Measurements from ENCODE around the gene SETD7.
A peak's percentile ranks its signal among the peaks of the same experiment; 100 is the strongest.

The SETD7 gene

DNA sequence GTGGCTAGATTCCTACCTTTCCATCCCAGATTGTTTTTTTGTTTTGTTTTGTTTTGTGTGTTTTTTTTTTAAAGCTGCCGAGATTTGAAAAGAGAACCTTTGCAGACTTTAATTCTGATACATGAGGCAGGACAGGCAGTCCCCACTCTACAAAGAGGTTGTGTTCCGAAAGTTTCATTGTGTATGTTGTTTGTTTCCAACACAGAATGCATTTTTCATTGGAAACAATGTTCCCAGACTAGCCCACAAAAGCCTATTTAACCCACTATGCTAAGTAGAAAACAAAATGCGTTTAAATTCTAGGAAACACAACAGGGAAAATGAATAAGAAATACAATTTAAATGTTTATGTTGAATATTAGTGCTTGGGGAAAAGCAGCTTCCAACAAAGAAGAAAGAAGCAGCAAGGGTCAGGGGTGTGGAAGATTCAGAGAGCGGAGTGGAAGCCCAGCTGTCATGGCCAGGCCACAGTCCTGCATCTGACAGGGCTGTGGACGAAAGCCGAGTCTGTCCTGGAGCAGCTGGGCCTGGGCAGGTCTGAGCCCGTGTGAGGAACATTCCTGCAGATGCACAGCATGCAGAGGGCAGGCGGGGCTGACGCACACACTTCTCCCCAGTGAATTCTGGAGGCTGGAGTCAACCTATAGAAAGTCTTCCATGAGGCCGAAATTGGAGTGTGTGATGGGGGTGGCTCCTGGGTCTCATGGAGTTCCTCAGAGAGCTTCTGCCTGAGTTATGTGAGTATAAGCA is 12.4 kb upstream of the SETD7 start:
- DNase-seq, result no peak

DNA sequence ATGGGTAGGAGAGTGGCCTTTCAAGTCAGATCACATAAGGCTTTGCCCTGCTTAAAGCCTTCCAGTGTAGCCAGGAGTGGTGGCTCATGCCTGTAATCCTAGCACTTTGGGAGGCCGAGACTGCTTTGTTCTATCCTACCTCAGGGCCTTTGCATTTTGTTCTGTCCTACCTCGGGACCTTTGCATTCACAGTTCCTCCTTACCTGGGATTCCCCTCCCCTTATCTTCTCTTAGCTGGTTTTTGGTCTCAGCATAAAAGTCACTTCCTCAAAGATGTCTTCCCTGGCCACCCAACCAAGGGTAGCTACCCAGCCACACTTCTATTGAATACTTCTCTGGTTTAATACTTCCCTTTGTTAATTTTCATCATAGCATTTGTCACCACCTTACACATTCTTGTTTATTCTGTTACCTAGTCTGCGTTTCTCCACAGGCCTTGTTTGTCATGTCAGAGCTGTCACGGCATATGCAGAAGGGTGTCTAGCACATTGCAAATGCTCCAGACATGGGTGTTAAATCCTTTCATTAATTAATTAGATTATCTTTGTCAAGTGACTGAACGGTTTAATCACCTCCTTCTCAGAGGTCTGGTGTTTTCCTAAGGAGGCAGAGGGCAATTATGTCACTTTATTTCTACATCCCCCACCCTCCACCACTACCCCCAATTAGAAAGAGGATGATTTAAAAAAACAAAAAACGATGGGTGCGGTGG is 11.3 kb upstream of the SETD7 start:
- no peak for DNase-seq

DNA sequence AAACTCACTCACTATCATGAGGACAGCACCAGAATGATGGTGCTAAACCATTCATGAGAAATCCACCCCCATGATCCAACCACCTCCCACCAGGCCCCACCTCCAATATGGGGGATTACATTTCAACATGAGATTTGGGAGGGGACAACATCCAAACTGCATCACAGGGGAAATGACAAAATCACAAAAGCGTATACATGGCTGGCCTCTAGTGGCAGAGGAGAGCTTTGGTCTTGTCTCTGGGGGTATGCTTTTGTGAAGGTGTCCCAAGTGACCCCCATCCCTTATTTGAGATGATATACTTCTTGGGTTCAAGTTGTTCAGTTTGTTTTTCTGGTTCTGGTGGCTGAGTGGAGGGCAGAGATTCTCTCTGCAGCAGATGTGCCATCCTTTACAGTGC is 8.5 kb upstream of the SETD7 start:
- no peak for DNase-seq

DNA sequence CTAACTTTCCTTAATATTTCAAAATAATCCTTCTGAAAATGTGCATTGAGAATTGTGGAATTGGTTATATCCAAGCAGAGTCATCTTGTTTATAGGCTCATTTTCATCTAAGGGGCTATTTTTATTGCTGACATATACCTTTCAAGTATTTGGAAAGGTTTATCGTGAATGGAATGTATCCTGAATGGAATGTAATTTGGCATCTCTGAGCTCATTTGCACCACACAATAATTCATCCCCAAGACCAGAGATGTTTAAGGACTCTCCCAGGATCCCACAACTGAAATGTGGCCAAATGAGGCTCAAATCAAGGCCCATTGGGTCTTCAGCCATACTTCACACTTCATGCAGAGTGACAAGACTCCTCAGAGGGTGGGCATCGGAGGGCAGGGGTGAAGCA is 7.5 kb upstream of the SETD7 start:
- no peak for DNase-seq

DNA sequence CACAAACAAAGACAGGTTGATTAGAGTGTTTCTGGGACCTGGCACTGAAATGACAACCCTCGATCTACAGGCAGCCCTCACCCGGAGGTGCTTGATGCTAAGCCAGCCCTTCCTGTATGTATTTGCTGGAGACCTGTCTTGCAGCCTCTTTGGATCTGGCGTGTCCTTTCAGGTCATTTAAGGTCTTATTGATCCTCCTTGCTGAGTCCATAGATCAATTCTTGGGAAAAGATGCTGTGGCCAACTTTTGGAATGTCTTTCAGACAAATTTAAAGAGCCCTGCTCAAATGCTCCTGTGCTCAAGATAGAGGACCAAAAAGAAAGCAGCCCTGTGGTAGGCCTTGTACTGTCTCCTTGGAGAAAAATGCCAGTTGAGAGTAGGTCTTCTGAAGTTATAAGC is 6.8 kb upstream of the SETD7 start:
- DNase-seq, result no peak

DNA sequence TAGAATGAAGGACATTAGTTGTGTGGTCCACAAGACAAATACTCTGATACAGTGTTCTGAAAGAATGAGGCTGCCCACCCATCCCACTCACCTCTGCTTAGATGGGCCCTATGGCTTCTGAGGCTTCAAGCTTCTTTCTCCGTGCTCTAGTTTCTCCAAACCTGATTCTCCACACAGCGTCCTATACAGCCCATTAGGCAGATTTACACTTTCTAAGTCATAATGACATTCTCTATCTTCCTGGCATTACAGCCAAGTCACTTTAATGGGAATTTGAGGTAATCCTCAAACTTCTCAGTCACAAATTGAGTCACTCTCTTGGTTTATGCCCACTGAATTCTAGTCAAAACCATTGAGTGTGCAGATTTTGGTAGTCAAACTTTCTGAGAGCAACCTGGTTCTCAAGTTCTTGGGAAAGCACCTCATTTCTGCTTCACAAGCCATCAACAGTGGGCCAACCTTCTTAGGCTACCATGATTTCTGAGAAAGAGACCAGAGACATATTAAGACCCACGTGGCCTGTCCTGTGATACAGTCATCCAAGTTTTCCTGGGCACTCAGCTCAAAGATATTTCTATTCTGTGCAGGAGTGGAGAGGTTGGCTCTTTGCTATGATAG is 6.2 kb upstream of the SETD7 start:
- DNase-seq, result no peak

DNA sequence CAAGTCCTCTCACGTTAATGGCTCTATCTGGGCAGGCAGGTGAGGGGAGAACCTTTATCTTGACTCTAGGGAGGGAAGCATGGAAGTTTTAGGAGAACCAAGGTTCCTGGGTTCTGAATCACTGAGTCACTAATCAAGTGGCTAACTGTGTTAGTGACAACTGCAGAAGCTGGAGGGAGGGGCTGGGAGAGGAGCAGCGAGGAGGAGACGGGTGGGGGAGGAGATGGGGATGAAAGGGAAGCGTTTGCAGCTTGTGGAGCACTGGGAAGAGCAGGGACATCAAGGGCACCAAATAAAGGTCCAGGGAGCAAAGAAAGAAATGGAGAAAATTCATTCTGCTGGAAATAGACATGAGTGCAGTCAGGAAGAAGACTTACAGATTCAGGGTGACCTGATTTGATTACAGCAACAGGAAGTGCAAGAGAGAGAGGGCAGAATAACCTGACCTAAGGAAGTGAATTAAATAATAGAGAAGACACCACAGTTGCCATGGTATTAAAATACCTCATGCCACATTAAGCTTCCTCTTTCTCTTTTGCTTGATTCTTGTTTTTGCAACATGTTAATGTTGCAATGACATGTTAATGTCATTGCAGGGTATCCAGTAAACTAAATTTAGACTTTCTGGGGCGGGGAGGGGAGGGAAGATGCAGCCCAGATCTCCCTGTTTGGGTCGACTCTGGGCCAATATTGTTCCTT is 4.5 kb upstream of the SETD7 start:
- DNase-seq, result no peak

DNA sequence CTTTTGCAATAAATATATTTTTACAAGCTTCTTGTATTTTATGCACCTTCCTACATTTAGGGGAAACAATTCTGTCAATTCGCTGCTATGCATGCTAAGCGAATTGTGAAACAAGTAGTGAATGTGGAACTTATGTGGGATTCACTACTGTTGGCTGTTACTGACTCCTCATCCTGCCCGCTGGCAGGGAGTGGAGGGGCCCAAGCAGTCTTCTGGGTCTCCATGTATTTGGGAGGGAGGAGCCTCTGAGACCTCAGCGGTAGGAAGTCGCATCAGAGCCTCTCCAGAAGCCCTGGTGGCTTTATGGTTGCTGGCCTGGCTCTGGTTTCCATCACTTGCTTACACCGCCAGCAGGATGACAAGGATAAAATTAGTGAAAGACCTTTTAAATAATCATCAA is 3.7 kb upstream of the SETD7 start:
- no peak for DNase-seq

DNA sequence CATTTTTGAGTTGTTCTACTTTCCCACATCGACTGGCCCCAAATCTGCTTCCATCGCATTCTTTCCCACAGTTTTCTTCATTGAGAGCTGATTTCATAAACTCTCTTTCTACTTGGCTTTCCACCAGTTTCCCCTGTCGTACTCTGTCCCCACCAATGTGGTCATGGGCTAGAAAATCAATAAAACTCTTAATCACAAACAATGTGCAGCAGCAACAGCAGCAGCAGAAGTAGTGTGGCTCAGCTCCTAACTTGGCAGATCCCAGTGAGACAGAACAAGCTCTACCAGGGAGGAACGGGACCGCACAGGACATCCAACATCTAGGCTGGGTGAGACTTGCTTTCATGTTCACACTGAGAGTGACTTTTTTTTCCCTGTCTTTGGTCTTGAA is 3.1 kb upstream of the SETD7 start:
- no peak for DNase-seq

DNA sequence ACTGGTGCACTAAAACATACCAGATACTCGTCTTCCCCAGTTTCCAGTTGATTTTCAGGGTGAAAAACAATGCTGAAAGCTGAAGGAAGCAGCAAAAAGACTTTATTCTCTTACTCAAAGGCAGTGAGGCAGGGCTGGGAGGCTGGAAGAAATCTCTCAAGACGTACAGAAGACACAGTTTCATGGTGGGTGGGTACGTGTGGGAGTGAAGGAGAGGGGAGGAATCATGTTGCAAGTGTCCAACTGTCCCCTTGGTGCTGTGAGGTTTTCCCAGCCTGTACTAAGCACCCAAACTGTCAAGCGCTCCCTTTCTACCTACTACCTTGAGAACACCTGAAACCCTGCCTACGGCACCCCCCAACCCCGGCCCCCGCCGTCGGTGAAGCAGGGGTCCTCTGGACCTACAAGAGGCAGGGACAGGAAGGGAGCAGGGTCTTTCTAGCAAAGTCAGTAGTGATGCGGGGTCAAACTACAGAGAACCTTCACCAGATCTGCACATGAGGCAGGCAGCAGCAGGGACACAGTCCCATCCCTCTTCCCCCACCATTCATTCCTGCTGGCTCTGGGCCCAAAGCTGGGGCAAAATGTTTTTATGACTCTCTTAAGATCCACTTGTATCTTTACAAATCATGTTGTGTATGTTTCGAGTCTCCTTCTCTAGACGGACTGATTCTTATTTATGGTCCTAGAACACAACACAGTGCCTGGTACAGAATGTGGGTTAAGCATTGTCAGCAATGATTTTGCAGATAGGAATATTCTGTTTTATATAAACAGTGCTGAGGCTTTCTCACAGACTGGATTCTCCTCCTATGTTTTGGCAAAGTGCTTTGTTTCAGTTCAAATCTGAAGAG is 2.4 kb upstream of the SETD7 start:
- DNase-seq, result no peak

DNA sequence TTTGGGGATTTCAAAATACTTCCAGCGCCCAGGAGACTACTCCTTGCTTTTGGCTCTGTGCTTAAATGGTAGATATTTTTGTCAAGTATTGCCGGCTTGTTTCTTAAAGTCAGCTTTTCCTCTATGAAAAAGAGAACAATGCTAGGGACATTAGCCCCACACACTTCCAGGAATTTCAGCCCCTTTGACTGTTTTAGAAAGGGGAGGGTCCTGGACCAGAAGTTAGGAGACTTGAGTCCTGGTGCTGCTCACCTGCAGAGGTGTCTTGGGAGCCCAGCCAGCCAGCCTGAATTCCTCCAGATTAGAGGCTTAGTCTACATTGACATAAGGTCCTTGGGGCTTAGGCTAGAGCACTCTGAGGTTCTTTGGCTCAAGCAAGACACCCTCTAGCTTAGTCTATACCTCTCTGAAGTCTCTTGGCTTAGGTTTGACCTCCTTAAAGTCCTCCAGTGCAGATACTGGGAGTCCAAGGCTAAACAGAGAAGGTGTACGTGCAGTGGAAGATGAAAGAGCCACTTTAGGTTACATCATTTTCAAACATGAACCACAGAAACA is 1.6 kb upstream of the SETD7 start:
- DNase-seq, result no peak

DNA sequence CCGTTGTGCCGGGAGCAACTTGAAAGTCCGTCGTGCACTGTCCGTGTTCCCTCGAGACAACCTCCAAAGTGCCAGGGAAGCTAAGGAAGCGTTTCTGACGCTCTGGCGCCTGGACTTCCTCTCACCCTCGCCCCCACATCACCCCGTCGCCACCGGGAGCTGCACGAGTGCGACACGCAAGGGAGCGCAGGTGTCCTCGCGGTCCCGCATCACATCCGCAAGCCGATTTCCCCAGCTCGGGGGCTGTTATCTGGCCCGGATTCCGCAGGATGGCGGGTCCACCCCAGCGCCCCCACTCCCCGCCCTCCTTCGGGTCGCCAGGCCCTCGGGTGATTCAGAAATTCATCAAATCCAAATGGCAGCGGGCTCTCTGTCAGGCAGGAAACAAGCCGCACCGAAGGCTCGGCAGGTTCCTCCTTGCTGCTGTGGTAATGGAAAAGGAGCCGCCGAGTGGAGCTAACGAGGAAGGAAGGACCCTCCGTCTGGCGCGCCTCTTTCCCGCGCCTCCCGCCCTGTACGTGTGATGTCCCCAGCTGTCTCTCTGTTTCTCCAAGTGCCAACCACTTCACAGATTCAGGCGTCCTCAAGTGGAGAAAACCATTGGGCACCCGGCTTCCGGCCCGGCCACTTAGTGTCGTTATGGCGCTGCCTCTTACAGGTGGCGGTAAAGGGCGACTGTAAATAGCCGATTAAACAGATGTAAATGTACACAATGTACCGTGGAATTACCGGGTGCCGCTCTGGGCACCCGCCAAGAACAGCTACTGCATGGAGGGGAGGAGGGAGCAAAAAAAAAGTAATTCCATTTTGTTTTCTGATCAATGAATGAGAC is 921 bp upstream of the SETD7 start:
- peak; percentile 50 for DNase-seq

DNA sequence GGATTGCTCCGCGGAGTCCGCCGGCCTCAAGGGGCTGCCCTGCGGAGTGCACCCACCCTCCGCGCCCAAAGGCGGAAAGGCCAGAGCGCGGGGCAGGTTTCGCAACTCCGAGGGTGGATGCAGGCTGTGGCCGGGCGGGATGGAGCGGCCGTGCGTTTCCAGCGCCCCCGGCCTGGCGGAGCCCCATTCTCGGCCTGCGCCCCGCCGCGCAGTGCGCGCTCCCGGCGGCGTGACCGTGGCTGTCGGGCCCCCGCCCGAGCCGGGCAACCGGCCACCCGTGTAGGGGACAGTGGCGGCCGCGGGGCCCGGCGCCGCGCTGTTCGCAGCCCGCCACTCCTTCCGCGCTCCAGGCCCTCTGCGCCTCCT is 331 bp downstream of the SETD7 start:
- DNase-seq, result no peak

DNA sequence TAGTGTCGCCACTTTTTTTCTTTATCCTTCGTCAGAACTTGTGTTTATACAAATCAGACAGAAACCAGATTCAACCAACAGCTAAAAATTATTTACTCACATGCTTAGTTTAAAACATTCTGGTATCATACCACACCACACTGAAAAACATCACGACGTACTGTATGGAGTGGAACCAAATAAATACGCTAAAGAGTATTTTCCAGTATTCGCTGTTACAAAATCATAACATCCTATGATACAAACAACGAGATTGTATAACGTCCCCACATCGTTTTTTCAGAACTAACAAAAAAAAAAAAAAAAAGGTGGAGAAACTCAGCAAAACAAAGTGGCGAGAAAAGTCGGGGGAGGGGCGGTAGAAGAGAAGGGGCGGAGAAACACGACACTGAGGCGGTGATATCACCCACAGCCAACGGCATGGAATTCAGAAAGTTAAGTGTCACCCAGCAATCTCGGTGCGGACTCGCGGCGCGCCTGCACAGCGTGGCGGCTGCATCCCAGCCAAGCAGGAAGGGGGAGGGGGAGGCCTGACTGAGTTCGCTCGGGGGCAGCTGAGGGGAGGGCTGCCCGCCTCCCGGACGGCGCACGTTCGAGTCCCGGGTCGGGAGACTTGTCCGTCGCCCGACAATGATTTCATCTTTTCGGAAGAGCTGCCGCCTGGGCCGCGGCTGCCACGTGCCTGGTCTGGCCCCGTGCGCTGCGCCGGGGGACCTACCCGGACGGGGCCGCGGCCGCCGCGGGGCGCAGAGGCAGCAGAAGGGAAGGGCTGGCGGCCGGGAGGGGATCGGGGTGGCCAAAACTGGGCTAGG is 920 bp downstream of the SETD7 start:
- peak; percentile 65 for DNase-seq

DNA sequence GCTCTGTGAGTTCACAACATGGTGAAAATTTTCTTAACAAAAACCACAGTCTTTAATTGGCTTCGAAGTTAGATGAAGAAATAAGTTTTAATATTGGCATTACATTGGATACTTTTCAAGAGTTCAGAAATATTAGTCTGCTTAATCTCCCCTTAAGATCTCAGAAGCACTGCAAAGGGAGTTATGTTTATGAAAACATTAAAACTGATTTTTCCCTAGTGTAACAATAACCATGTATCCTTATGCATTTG is 1.5 kb downstream of the SETD7 start:
- DNase-seq, result no peak

DNA sequence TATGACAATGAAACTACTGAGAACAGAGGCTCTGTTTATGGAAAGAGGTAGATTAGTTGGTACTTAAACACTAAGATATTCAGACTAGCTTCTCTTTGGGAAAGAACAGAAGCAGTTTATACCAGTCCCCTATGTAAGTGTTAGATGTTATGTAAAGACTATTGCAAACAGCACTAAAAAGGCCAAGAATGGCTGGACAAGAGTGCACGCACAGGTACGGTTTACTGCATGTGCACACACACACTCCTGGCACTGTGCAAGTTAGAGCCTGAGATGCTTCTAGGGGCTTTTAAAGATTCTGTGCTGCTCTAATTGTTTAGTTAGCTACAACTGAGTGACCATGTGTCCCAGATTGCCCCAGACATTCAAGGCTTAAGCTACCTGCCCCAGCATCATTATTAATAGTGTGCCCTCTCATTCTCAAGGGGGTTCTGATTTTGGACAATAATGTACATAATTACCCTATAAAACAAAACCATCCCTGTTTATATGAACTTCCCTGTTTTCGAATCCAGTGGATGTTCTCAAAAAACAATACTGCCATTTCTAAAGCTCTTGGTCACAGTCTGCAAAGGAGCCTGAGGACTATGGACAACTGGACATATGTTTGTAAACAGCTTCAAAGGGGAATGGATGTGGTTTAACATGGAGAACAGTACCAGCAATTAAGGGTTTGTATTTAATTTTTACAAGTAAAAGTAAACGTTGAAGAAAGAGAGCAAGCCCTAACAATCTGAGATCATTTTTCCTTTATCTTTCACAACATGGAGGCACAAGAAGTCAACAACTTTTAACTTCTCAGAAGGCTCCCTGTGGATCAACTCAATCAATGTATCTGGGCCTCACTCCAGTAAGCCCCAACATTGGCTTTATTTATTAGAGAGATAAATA is 2.0 kb downstream of the SETD7 start:
- DNase-seq, result no peak

DNA sequence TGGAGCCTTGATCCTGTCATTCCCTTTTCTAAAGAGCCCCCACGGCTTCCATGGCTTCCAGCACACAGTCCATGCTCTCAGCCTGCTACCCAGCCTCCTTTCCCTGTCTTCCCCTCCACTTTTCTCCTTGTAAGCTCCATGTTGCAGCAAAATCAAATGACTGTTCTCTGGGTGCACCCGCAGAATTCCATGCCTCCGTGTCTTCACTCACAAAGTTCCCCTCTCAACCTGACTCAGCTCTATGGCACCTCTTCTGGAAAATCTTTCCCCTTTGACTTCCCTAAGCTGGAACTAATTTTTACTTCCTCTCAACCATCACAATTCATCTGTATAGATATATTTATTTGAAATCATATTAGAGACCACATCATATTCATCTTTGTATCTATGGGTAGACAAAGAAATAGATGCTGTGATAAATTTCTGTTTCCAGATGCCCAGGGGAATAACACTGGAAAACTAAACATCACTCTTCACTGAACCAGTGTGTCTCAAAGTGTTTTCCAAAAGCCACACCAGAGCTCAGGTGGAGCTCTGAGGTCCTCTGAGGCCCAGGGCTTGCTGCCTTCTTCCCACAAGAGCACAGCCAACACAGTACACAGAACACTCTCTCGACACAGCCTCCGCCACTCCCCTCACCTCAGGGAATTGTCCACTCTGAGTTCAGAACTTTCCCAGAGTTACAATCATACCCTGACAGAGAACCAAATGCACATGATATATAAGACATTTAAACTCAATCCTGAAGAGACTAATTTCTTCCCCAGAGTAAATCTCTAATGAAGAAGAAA is 3.3 kb downstream of the SETD7 start:
- DNase-seq, result no peak

DNA sequence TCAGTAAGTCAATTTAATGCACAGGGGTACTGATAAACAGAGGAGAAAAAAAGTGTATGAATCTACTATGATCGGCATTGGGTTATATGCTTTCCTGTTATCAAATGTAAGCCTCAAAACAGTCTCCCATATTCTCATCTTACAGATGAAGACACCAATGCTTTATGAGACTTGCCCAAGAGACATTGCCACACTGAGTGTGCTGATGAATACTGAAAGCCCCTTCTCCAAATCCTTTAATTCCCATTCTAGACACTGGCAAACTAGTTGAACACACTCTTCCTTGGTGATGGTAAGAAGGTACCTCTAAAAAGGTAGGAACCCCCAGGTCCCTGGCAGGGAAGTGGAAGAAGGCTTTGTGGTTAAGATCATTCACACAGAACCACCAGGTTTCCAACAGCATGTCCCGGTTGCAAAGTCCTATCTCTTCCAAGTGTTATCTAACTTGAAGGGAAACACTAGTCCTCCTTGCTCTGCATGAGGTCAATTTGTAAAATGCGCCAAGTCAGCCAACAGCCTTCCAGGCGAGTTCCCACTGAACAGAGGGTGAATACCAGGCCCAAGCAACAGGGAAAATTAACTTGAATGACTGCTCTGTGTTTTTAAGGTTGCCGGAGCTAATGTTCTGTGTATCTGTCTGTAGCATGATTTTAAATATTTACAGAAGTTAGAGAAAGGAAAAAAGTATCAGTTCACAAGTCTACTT is 5.1 kb downstream of the SETD7 start:
- DNase-seq, result no peak

Data from NCI-H1694 treated with DMSO at 0.1 percent for 48 hours (cell line).